K562 (cell line): ENCODE data around the gene MACROD2. TPM values are rescaled to one million over a fixed set of nuclear protein-coding genes. Genes with fewer than 3 reads are reported as not detected.

Source experiments
- ATAC-seq: fragments of 200-7000 bp; cut with Tn5 transposase; 3 replicates; pipeline ENCODE4 v1.9.1; 2020; ENCODE audit warnings: moderate library complexity
- BruUV-seq: library from RNA; stranded (reverse); fragments of 400-500 nt; replicated peaks from 2 replicates; lab custom pipeline; 2021; lab: Mats Ljungman, UMichigan
- CTCF ChIA-PET: fragments of 300-600 bp; formaldehyde crosslinking; extraction: SDS; loops from one replicate; lab custom pipeline; 2021; ENCODE audit warnings: low intra/inter-chr PET ratio; lab: Yijun Ruan, JAX
- POLR2A ChIA-PET: fragments of 300-600, 350-650 bp; sonication (Branson Sonifier 250); formaldehyde crosslinking; extraction: SDS; loops from one replicate; lab custom pipeline; 2021; ENCODE audit warnings: antibody characterized with exemption, inconsistent platforms; lab: Yijun Ruan, JAX
- DNase-seq, 4 experiments: peaks; one replicate each; pipeline versions ENCODE4 v3.0.0 to v3.0.0-alpha.2; 2011 to 2018; ENCODE audit warnings: low spot score in 3 of 4, mixed read lengths in 3 of 4; ENCODE audit errors: extremely low read depth in 1 of 4
- FAIRE-seq: peaks from 2 replicates; lab custom pipeline; 2011; peaks lifted over from hg19 to GRCh38; lab: Jason Lieb, UNC
- H2AFZ ChIP-seq: 2 replicates; pipeline ENCODE4 v1.6.0; 2011; ENCODE audit warnings: low read depth, low read length, control low read depth, inconsistent platforms
- H3K27ac ChIP-seq: fragments of 200-600 bp; 3 replicates; pipeline ENCODE4 v1.8.0; 2011; ENCODE audit warnings: low read depth, mild to moderate bottlenecking, control low read depth, inconsistent platforms, low read length, moderate library complexity, mixed read lengths; ENCODE audit errors: extremely low read depth
- H3K27me3 ChIP-seq, 2 experiments: fragments of 300-600 bp in 1 of 2; 2 replicates in 1 of 2; 3 replicates in 1 of 2; pipeline versions ENCODE4 v1.6.0 to v1.8.0; 2011; ENCODE audit warnings: inconsistent platforms in 2 of 2, low read length in 2 of 2, mild to moderate bottlenecking in 1 of 2, mixed read lengths in 1 of 2, moderate library complexity in 1 of 2; ENCODE audit not compliant: control insufficient read depth in 2 of 2, insufficient read depth in 2 of 2
- H3K36me3 ChIP-seq: fragments of 300-600 bp; 3 replicates; pipeline ENCODE4 v1.8.0; 2011; ENCODE audit warnings: mild to moderate bottlenecking, low read length, inconsistent platforms; ENCODE audit not compliant: control insufficient read depth, insufficient read depth
- H3K4me1 ChIP-seq, 2 experiments: fragments of 200-600 bp in 1 of 2; replicated peaks in 1 of 2; 2 replicates in 1 of 2; 3 replicates in 1 of 2; pipeline versions ENCODE4 v1.5.1 to v1.8.0; 2011; ENCODE audit warnings: inconsistent platforms in 2 of 2, low read length in 2 of 2, mild to moderate bottlenecking in 1 of 2, mixed read lengths in 1 of 2, moderate library complexity in 1 of 2; ENCODE audit not compliant: control insufficient read depth in 2 of 2, insufficient read depth in 2 of 2
- H3K4me2 ChIP-seq: 2 replicates; pipeline ENCODE4 v1.6.1; 2011; ENCODE audit warnings: low read length, control low read depth, inconsistent platforms, mixed read lengths; ENCODE audit not compliant: insufficient read depth
- H3K4me3 ChIP-seq: fragments of 200-600 bp; sonication (generic), shearing (Covaris generic); 2 replicates; pipeline ENCODE4 v1.5.1; 2016; ENCODE audit warnings: control low read depth, inconsistent platforms
- H3K79me2 ChIP-seq: fragments of 200-600 bp; 3 replicates; pipeline ENCODE4 v1.8.0; 2011; ENCODE audit warnings: low read length, inconsistent platforms; ENCODE audit not compliant: control insufficient read depth, insufficient read depth
- H3K9ac ChIP-seq, 2 experiments: 2 replicates each; pipeline versions ENCODE4 v1.6.0 to v1.6.1; 2011; ENCODE audit warnings: low read depth in 2 of 2, low read length in 2 of 2, control low read depth in 1 of 2, inconsistent platforms in 1 of 2, mild to moderate bottlenecking in 1 of 2, mixed read lengths in 1 of 2; ENCODE audit not compliant: insufficient read depth in 1 of 2
- H3K9me1 ChIP-seq: one replicate; pipeline ENCODE4 v1.6.0; 2011; ENCODE audit warnings: inconsistent platforms, mild to moderate bottlenecking, low read length, moderate library complexity; ENCODE audit not compliant: control insufficient read depth, insufficient read depth
- H3K9me3 ChIP-seq: replicated peaks from 2 replicates; pipeline ENCODE4 v1.5.1; 2011; ENCODE audit warnings: low read depth, low read length, inconsistent platforms; ENCODE audit not compliant: control insufficient read depth, insufficient read depth
- H4K20me1 ChIP-seq: replicated peaks from 2 replicates; pipeline ENCODE4 v1.6.1; 2011; ENCODE audit warnings: low read length, inconsistent platforms, mixed read lengths; ENCODE audit not compliant: control insufficient read depth, insufficient read depth
- CHAMP1 ChIP-seq: fragments of 450-650 bp; IDR thresholded peaks from 2 replicates; pipeline ENCODE4 v1.6.1; 2016; ENCODE audit warnings: mild to moderate bottlenecking
- ELF1 ChIP-seq: fragments of 200-800 bp; sonication (Bioruptor generic); IDR thresholded peaks from 2 replicates; pipeline ENCODE4 v1.6.1; 2016; ENCODE audit warnings: missing genetic modification characterization, missing compliant biosample characterization
- HDAC3 ChIP-seq: fragments of 450-650 bp; IDR thresholded peaks from 2 replicates; pipeline ENCODE4 v1.6.1; 2018; ENCODE audit warnings: borderline replicate concordance, mild to moderate bottlenecking, moderate library complexity; ENCODE audit not compliant: partially characterized antibody
- HLTF ChIP-seq: fragments of 450-650 bp; IDR thresholded peaks from 2 replicates; pipeline ENCODE4 v1.6.1; 2016
- MAFG ChIP-seq: fragments of 450-650 bp; conservative IDR thresholded peaks from 2 replicates; pipeline ENCODE4 v1.6.1; 2016; ENCODE audit warnings: missing genetic modification characterization, missing compliant biosample characterization
- PCBP2 ChIP-seq: fragments of 200-400 bp; formaldehyde crosslinking; IDR thresholded peaks from 2 replicates; pipeline ENCODE4 v1.6.1; 2018; ENCODE audit warnings: low read length, low read depth, mild to moderate bottlenecking, moderate library complexity; ENCODE audit not compliant: poor library complexity, severe bottlenecking
- SMARCA4 ChIP-seq: fragments of 450-650 bp; IDR thresholded peaks from 2 replicates; pipeline ENCODE4 v1.6.1; 2016
- ZBTB17 ChIP-seq: fragments of 450-650 bp; formaldehyde crosslinking; IDR thresholded peaks from 2 replicates; pipeline ENCODE4 v1.4.0; 2020; ENCODE audit warnings: mild to moderate bottlenecking
- WGBS: fragments of 100-300 bp; shearing (Covaris generic); methylation state at CpG from one replicate; pipeline ENCODE4 v1.1.6; 2016; ENCODE audit warnings: low coverage, mixed read lengths; ENCODE audit not compliant: insufficient coverage; ENCODE audit errors: missing lambda C conversion rate; 5-methylcytosine and 5-hydroxymethylcytosine counted together
- in situ Hi-C: fragments of 300-500 bp; cut with MboI; formaldehyde crosslinking; loops from 4 replicates; pipeline ENCODE4 v1.15.0; 2018; ENCODE audit warnings: inconsistent platforms, mixed read lengths
- intact Hi-C: fragments of 100-400 bp; cut with micrococcal nuclease; formaldehyde crosslinking; loops from 2 replicates; pipeline ENCODE4 v1.14.2; 2022
- polyA plus RNA-seq, 8 experiments: library from polyadenylated mRNA; depleted of rRNA in 4 of 8; stranded (reverse) in 5 of 8; unstranded in 3 of 8; fragments of >200 nt; fragmentation: Nextera tagmentation in 2 of 8; fragmentation: Illumina TruSeq in 1 of 8; extraction: Ambion mirVana in 2 of 8; extraction: Trizol in 1 of 8; gene quantifications; 2 replicates each; pipeline versions ENCODE4 v1.2.1 to v1.2.3, GENCODE V29; 2011 to 2014; ENCODE audit warnings: inconsistent platforms in 1 of 8, missing spikeins in 1 of 8
- total RNA-seq, 7 experiments: library from RNA; depleted of rRNA in 6 of 7; stranded (reverse); fragments of >200 nt in 6 of 7; fragmentation: Illumina TruSeq in 2 of 7; extraction: Trizol in 2 of 7; gene quantifications; 2 replicates each; pipeline versions ENCODE4 v1.2.1 to v1.2.3, GENCODE V29; 2011 to 2021; ENCODE audit warnings: low replicate concordance in 1 of 7
- TF ChIP-seq, protein P1 (sequence below): fragments of 250-450 bp; sonication (Bioruptor Pico); IDR thresholded peaks from 2 replicates; pipeline ENCODE4 v1.5.0; 2021; ENCODE audit warnings: mild to moderate bottlenecking, moderate library complexity

Gene MACROD2
- total and polyA plus RNA-seq, 9 of the 15 experiments (the other 6 are each of a cell fraction or from before 2014, with no cell fraction given) = not detected

- H2AFZ ChIP-seq = no peak overlapping the region
- no peaks in the 10 kb centered on the region for H3K27me3 ChIP-seq
- WGBS = 0% methylated on average over 6 of the region's 6 CpGs
- in situ Hi-C loops = no loop called here
- no peak overlapping the region for H3K27ac ChIP-seq
- no peak for ATAC-seq
- H3K4me2 ChIP-seq = no peak overlapping the region
- no peak for FAIRE-seq
- H3K9me1 ChIP-seq = no peaks in the 10 kb centered on the region
- no peaks in the 10 kb centered on the region for H3K79me2 ChIP-seq
- H3K4me3 ChIP-seq = no peak overlapping the region
- H3K9me3 ChIP-seq = no peaks in the 10 kb centered on the region
- H3K9ac ChIP-seq = no peak overlapping the region
- H3K4me1 ChIP-seq = no peaks in the 10 kb centered on the region
- POLR2A ChIA-PET = no interaction called here
- H4K20me1 ChIP-seq = no peaks in the 10 kb centered on the region
- intact Hi-C loops = no loop called here
- BruUV-seq = no TSS peak
- H3K36me3 ChIP-seq = no peaks in the 10 kb centered on the region
- CTCF ChIA-PET = no interaction called here
- TF ChIP-seq CHAMP1 = no peak
- TF ChIP-seq, protein P1, sequence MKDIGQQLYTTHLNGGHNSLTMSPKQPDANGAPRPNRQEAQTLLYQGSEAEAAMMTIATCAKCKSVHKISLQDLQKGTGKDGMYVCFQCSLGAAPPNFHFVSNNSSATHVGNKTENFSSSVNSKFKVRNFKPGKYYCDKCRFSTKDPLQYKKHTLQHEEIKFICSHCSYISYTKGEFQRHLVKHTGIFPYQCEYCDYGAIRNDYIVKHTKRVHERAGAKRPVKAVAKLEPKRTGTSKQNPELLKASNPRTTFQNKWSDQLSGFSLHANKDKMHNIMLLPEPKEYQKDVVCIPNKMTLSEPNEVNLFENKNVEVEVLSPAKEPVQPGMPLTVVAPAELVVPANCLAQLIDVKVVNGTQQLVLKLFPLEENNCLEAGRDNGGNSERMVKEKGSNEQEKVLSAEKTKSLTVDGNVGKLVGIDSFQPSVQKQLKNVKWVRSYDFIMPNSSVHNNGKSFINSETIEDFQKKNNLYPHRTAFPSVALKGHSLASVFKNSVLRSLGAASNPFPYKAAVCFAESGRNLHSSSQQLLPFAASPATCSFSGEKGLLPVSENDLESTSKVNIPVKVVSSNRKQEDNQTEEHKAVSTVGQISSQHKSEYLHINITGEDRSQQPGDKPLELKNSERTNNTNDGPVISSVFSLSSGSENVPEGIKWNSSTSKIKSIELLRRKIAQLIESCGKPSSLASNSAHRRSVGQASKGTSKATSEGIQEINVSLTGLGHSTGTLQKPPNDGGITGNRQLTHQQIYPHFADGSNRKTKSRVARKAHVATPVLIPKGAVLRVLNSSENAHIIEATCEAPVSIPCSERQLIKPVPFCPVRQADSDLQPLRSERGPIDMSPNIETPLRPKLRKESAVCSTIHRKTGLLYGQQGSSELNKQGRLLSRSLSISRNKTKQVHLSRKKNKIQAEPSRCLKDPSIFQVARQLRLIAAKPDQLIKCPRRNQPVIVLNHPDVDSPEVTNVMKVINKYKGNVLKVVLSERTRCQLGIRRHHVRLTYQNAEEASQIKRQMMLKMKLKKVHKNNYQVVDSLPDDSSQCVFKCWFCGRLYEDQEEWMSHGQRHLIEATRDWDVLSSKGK (CRISPR knock-in tag) = no peak
- no peak for TF ChIP-seq ELF1 (tag)
- TF ChIP-seq ZBTB17 (CRISPR knock-in tag) = no peak
- no peak for TF ChIP-seq PCBP2
- TF ChIP-seq SMARCA4 = no peak
- TF ChIP-seq MAFG (tag) = no peak
- TF ChIP-seq HLTF = no peak
- TF ChIP-seq HDAC3 = no peak
- DNase-seq = no peak
These were observed 1525.7 kb downstream of the MACROD2 start for GRCh38 chr20:15520930-15521524.
